ENCODE data around the gene CRLF1. TPM values are rescaled to one million over a fixed set of nuclear protein-coding genes. Genes with fewer than 3 reads are reported as not detected.
A peak's percentile ranks its signal among the peaks of the same experiment; 100 is the strongest.

The CRLF1 gene
- total RNA-seq, 2 donors from 2014 or later, result 10.4 to 10.5 TPM

- Histone ChIP-seq H3K27ac (ENCODE audit: low read depth, low read length) (no peak overlapping the region), H3K36me3 (ENCODE audit: control insufficient read depth, insufficient read depth, low read length) (no peaks in the 10 kb centered on the region), H3K9me3 (ENCODE audit: control insufficient read depth, low read length) (no peaks in the 10 kb centered on the region), H3K4me1 (ENCODE audit: control insufficient read depth, insufficient read depth, low read length) (peaks cover 6% of the 10 kb centered on the region), H3K9ac (ENCODE audit: extremely low read depth, low read length, poor library complexity, severe bottlenecking) (no peak overlapping the region), H3K4me3 (ENCODE audit: low read length) (no peak overlapping the region), H3K27me3 (ENCODE audit: control insufficient read depth, insufficient read depth, low read length, poor library complexity, severe bottlenecking) (peaks cover 95% of the 10 kb centered on the region)
- H3K9me3 Mint-ChIP-seq, result no peaks in the 10 kb centered on the region
- 34 to 46% methylated on average over 8 to 9 of the region's 9 CpGs for WGBS, 2 experiments (ENCODE audit: insufficient coverage in 1 of 2, insufficient read length in 1 of 2)
- DNase-seq, result no peak
- peak overlapping the region; percentile 44 for H3K4me3 Mint-ChIP-seq
- TF ChIP-seq CTCF (conservative IDR thresholded peaks at IDR 0.05), result no peak
- H3K27me3 Mint-ChIP-seq (ENCODE audit: insufficient read depth), result peaks cover 86% of the 10 kb centered on the region
- no peak overlapping the region for H3K27ac Mint-ChIP-seq
- no peaks in the 10 kb centered on the region for H3K36me3 Mint-ChIP-seq (ENCODE audit: low read depth)
- H3K4me1 Mint-ChIP-seq, result peaks cover 21% of the 10 kb centered on the region
Measured at GRCh38 chr19:18608805-18609716, 2.5 kb upstream of the CRLF1 start.

- Mint-ChIP-seq H3K27ac (no peak overlapping the region), H3K36me3 (ENCODE audit: low read depth) (no peaks in the 10 kb centered on the region), H3K4me1 (peaks cover 19% of the 10 kb centered on the region), H3K27me3 (ENCODE audit: insufficient read depth) (peaks cover 82% of the 10 kb centered on the region), H3K9me3 (no peaks in the 10 kb centered on the region), H3K4me3 (peak overlapping the region; percentile 37)
- no peak overlapping the region for H3K9ac ChIP-seq (ENCODE audit: extremely low read depth, low read length, poor library complexity, severe bottlenecking)
- H3K9me3 ChIP-seq (ENCODE audit: control insufficient read depth, low read length), result no peaks in the 10 kb centered on the region
- H3K27ac ChIP-seq (ENCODE audit: low read depth, low read length), result no peak overlapping the region
- no peak overlapping the region for H3K4me3 ChIP-seq (ENCODE audit: low read length)
- peaks cover 95% of the 10 kb centered on the region for H3K27me3 ChIP-seq (ENCODE audit: control insufficient read depth, insufficient read depth, low read length, poor library complexity, severe bottlenecking)
- WGBS, 2 experiments (ENCODE audit: insufficient coverage in 1 of 2, insufficient read length in 1 of 2), result 14 to 39% methylated on average over 4 to 5 of the region's 5 CpGs
- no peak for TF ChIP-seq CTCF (conservative IDR thresholded peaks at IDR 0.05)
- H3K36me3 ChIP-seq (ENCODE audit: control insufficient read depth, insufficient read depth, low read length), result no peaks in the 10 kb centered on the region
- peaks cover 6% of the 10 kb centered on the region for H3K4me1 ChIP-seq (ENCODE audit: control insufficient read depth, insufficient read depth, low read length)
- no peak for DNase-seq
Measured at GRCh38 chr19:18608102-18608804, 1.7 kb upstream of the CRLF1 start.

GRCh38 chr19:18607226-18608101, 865 bp upstream of the CRLF1 start:
- Histone ChIP-seq H3K9ac (ENCODE audit: extremely low read depth, low read length, poor library complexity, severe bottlenecking) (no peak overlapping the region), H3K27ac (ENCODE audit: low read depth, low read length) (no peak overlapping the region), H3K9me3 (ENCODE audit: control insufficient read depth, low read length) (no peaks in the 10 kb centered on the region), H3K36me3 (ENCODE audit: control insufficient read depth, insufficient read depth, low read length) (no peaks in the 10 kb centered on the region), H3K4me3 (ENCODE audit: low read length) (no peak overlapping the region), H3K4me1 (ENCODE audit: control insufficient read depth, insufficient read depth, low read length) (peaks cover 6% of the 10 kb centered on the region), H3K27me3 (ENCODE audit: control insufficient read depth, insufficient read depth, low read length, poor library complexity, severe bottlenecking) (peaks cover 95% of the 10 kb centered on the region)
- DNase-seq, result peak; percentile 71
- H3K36me3 Mint-ChIP-seq (ENCODE audit: low read depth), result no peaks in the 10 kb centered on the region
- H3K4me1 Mint-ChIP-seq, result peaks cover 19% of the 10 kb centered on the region
- H3K9me3 Mint-ChIP-seq, result no peaks in the 10 kb centered on the region
- H3K4me3 Mint-ChIP-seq, result peak overlapping the region; percentile 37
- H3K27ac Mint-ChIP-seq, result no peak overlapping the region
- peaks cover 81% of the 10 kb centered on the region for H3K27me3 Mint-ChIP-seq (ENCODE audit: insufficient read depth)
- no peak for TF ChIP-seq CTCF (conservative IDR thresholded peaks at IDR 0.05)
- WGBS, 2 experiments (ENCODE audit: insufficient coverage in 1 of 2, insufficient read length in 1 of 2), result 4 to 5% methylated on average over 4 to 67 of the region's 68 CpGs
